ENCODE results near the gene ZNF423.
"Not testable (repeated sequence)": the region's sequence is repeated elsewhere in the genome, so short reads cannot be mapped to it uniquely, and the experiment has no call there.

ZNF423 gene

GRCh38 chr16:49855822-49856671, at the start of gene ZNF423:
Gene ZNF423, minus strand, starts transcription at chr16:49856112. Its CDS starts 338 bp downstream, at chr16:49855774.
- no peak for DNase-seq

GRCh38 chr16:49904348-49905062, 48.6 kb upstream of the ZNF423 start:
- no peak for DNase-seq

GRCh38 chr16:49902908-49903307, 47.0 kb upstream of the ZNF423 start:
- no peak for DNase-seq

GRCh38 chr16:49901711-49902110, 45.8 kb upstream of the ZNF423 start:
- DNase-seq = no peak

GRCh38 chr16:49900875-49901274, 45.0 kb upstream of the ZNF423 start:
- no peak for DNase-seq

- DNase-seq = no peak
Observed at GRCh38 chr16:49899991-49900695, 44.2 kb upstream of the ZNF423 start.

GRCh38 chr16:49896447-49896964, 40.6 kb upstream of the ZNF423 start:
- no peak for DNase-seq

GRCh38 chr16:49890876-49891275, 35.0 kb upstream of the ZNF423 start:
- no peak for DNase-seq

GRCh38 chr16:49889725-49890397, 33.9 kb upstream of the ZNF423 start:
- no peak for DNase-seq

- DNase-seq = no peak
Observed at GRCh38 chr16:49886554-49887094, 30.7 kb upstream of the ZNF423 start.

- DNase-seq = no peak
Observed at GRCh38 chr16:49884033-49885015, 28.4 kb upstream of the ZNF423 start.

GRCh38 chr16:49883076-49884014, 27.4 kb upstream of the ZNF423 start:
- DNase-seq = no peak

GRCh38 chr16:49881890-49882289, 26.0 kb upstream of the ZNF423 start:
- DNase-seq = no peak

GRCh38 chr16:49878540-49878939, 22.6 kb upstream of the ZNF423 start:
- DNase-seq = not testable (repeated sequence)

GRCh38 chr16:49876716-49877129, 20.8 kb upstream of the ZNF423 start:
- DNase-seq = no peak

GRCh38 chr16:49875806-49876715, 20.1 kb upstream of the ZNF423 start:
- no peak for DNase-seq

- no peak for DNase-seq
Observed at GRCh38 chr16:49874613-49875237, 18.8 kb upstream of the ZNF423 start.

- DNase-seq = not testable (repeated sequence)
Observed at GRCh38 chr16:49871824-49872223, 15.9 kb upstream of the ZNF423 start.
